Non-pigmented ciliary epithelial cell (primary cell): Measurements from ENCODE around the gene SOAT2.

Experiments used
- DNase-seq: peaks from one replicate; pipeline ENCODE4 v3.0.0-alpha.2; 2010; ENCODE audit warnings: low read depth

Gene SOAT2

DNA sequence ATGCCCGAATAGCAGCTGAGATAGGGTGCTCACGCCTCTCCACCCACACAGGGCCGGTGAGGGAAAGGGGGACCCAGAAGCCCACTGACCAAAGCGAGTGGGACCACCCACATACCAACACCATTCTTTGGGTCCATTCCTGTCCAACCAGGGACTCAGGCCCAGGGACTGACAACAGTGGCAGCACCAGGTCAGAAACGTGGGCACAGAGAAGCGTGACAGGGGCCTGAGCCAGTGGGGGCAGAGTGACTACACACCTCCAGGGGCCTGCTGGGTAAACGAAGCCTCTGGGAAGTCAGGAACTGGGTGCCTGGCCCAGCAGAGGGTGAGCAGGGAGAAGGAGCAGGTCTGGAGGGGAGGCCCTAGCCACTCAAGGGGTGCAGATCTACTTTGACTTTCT, 37.8 kb upstream of the SOAT2 start:
- DNase-seq, result no peak

DNA sequence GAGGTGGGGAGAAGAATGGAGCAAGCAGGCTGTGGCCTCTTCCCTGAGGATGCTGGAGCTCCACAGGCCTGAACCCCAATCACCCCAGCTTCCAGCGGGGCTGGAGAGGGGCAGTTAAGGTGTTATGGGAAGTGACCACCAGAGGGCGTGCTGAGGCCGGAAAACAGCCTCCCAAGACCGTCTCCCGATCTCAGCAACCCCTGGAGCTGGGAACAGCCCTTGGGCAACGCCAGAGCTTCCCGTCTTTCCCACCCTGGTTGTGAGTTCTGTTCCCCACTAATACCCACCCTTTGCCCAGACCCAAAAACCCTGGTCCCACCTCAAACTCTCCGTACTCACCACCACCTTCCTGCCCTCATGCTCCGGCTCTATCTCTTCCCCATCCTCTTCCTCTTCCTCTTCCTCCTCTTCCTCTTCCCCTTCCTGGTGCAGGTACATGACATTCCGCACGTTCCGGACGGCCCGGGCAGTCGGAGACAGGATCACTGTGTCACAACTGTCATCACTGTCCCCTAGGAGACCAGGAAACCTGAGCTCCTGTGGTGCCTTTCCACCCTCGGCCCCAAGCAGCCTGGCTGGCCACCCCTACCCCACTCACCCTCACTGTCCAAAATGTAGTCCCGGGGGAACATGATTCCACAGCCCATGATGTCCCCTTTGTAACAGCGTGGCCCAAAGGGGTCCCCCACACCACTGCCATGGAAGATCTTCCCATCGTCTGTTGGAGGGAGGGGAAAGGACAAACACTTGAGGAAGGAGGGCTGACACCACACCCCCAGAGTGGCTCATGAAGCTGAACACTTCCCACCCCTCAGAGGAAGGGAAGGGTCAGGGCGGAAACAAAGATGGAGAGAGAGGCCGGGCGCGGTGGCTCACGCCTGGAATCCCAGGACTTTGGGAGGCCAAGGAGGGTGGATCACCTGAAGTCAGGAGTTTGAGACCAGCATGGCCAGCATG, 37.0 kb upstream of the SOAT2 start:
- DNase-seq, result no peak

DNA sequence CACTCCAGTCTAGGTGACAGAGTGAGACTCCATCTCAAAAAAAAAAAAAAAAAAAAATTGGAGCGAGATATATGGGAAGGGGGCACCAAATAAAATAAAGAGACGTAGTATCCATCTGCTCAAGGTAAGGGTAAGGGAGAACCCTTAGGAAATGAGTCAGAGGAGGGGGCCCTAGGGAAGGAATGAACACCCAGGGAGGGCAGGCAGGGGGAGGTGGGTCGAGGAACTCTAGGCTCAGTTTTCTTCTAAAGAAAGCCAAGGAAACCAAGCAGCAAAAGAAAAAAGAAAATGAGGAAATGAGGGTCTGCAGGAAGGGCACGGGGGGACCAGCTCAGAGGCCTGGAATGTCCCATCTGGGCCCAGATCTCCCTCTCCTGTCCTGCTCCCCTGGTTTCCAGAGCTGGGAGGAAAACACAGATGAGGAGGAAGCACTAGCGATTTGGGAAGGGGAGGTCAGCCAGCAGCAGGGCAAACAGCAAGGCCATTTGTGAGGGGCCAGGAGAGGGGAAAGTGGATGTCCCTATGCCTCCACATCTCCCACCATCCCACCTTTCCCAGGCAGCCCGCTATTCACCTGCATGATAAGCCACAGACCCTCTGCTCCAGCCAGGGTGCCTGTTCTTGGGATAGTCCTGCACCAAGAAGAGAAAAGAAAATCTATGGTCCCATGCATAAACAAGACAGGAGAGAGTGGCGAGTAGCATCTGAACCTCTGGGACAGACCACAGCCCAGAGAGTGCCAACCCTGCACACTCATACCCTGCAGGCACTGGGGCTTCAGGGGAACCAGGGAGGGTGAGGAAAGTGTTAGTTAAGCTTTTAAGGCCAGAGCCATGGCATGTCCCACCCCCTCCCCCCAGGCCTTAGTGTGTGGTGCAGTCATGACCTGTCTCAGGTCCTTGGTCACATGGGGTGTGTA, 36.0 kb upstream of the SOAT2 start:
- no peak for DNase-seq

DNA sequence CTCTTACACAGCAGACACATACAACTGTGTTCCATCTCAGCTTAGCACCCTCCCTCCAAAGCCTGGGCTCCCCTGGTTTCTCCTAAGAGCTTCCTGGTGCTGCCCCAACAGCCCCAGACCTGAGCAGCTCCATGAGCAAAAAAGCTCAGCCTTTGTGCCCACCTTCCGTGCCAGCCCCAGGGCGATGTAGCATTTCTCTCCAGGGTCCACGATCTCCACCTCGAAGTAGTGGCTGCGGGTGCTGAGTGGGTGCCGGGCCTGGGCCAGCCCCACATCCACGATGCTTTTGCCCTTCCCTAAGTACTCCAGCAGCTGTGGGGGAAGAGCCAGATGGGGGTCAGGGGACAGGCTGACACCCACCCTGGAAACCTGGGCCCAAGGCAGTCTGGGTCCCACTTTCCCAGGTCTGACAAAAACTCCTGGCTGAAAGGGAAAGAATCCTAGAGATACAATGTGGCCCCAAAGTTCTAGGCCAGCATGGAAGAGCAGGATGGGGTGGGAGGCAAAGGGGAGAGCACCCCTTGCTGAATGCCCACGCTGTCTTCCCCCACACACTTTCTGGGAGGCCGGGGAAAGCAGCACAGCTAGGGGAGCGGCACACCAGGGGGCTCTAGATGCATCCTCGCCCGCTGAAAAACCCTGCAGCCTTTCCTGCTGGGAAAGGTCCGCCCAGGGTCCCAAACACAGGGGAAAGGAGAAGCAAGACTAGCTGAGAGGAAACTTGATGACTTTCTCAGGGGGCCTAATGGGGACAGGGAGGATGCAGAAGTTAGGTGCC, 35.1 kb upstream of the SOAT2 start:
- no peak for DNase-seq

DNA sequence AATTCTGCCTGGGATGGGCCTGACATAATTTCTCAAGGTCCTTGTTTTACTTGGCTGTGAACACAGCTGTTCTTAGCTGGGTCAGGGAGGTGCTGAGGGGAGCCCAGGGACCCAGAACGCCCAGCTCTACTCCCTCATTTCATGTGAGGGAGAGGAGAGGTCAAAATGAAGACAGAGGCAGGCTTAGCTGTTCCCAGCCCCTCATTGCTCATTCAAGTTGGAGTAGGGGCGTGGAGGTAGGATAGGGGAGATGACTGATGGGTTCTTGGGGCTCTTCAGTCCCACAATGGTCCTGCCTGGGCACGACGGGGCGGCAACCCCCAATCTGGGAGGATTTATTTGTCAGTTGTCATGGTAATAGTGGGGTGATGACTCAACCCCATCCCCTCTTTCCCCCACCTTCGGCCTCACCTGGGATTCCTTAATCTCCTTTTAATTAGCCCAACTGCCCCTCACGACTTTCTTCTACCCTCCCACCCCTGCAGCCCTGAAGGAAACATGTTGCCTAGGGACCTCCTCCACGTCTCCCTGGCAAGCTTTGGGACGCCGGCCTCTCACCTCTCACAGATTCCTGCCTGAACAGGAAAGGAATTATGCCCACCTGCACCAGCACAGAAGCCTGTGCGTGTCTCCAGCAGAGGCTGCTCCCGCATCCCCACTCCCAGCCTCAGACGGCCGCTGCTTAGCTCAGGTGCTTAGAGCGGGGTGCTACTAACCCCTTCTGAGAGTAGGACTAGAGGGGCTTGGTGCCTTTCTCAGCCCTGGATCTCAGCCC, 34.3 kb upstream of the SOAT2 start:
- DNase-seq, result no peak

DNA sequence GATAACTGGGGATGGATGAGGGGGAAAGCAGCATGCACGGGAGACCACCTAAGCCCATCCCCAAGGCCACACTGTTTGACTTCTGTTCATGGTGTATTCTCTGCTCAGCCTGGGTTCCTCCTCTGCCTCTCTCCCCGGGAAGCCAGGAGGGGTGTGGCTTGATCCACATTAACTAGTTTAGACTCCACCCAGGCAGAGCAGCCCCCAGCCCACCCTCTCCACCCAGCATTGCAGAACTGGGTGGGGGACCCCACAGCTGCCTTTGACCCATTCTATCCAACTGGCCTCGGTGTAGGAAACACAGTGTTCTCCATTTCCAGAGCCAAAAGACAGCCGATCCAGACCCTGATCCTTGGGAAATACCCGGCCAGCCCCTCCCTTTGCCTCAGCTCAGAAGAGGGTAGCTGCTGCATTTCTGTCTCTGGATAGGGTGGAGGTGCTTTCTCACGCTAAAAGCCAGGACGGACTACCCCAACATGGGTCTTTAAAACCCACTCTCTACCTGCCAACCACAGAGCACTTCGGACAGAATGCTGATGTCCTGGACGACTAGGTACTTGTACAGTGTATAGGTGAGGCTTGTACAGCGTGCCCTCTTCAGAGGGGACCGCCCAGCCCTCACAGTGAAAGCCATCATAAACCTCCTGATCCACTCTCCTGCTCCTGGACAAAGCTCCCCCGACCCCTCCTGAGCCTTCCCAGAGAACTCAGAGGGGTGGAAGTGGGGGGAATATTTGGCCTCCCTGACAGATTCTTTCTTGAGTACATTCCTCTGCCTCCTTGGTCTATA, 33.5 kb upstream of the SOAT2 start:
- DNase-seq, result no peak

DNA sequence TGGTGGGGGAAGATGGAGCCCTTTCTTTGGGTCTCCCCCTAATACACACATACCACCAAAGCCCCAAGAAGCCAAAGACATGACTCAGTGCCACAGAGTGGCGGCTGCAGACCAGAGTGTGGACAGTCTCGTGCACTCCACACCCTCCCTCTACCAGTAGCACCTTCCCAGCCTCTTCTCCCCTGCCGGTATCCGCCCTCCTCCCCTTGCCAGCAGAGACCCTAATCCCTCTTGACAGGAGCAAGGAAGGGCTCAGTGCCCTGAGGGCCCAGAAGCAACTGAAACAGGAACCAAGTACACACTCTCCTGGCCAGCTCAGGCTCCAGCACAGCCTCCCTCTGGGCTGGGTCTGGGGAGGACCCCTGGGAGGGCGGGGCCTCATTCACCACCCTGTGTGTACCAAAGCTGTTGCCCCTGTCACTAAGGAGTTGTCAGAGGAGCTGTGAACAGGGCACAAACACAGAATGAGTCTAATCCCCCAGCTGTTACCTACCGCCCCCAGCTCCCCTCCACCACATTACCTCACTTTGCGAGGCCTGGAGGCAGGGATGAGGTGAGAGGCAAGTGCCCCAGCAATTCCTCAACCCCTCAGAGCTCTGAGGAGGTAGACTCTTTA, 32.3 kb upstream of the SOAT2 start:
- no peak for DNase-seq

DNA sequence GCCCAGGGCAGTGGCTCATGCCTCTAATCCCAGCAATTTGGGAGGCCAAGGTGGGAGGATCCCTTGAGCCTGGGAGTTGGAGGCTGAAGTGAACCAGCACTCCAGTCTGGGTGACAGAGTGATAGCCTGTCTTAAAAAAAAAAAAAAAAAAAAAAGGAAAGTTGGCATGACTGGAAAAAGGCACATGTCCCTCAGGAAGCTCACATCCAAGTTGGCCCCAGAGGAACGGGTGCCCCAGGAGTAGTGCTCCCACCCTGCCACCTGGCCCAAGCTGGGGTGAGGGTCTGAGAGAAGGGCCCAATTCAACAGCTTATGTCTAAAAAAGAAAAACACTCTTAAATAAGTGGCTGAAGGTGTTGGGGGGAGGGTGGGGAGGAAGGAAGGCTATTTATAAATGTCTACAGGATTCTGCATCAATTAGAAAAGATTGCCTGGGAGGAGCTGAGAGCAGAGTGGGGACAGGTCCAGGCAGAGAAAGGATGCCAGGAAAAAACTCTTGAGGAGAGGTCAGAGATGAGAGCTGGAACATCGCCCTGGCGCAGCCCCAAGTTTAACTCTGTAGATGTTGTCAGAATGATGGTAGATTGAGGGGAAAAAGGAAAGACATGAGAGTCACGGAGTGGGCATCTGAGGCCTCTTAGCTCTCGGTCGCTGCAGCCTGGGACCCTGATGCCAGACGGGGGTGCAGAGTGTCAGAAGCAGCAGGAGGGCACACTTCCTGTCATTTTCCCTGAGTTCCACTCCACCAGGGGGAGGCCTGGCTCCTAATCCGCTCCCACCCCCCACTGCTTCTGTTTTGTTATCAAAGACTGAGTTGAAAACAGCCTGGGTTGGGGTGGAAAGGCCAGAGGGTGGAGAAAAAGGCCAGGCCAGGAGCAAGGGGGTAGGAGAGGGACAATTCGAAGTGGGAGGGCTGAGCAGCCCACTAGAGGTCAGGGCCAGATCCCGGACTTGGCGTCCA, 31.4 kb upstream of the SOAT2 start:
- no peak for DNase-seq

DNA sequence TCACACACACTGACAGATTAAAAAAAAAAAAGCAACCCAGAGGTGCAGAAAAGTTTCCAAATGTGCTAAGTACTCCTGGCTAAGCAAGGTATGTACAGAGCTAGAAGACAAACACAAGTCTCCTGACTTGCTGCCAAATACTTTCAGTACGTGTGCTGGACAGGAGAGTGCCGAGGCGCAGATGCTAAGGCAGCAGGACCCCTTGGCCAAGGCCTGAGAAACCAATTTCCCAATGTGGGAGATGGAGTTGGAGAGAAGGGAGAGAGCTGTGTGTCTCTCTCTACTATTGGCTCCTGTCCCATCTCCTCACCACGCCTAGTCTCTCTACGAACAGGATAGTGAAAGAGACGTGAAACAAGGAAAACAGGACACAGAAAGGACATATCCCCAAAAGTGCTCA, 29.4 kb upstream of the SOAT2 start:
- no peak for DNase-seq

DNA sequence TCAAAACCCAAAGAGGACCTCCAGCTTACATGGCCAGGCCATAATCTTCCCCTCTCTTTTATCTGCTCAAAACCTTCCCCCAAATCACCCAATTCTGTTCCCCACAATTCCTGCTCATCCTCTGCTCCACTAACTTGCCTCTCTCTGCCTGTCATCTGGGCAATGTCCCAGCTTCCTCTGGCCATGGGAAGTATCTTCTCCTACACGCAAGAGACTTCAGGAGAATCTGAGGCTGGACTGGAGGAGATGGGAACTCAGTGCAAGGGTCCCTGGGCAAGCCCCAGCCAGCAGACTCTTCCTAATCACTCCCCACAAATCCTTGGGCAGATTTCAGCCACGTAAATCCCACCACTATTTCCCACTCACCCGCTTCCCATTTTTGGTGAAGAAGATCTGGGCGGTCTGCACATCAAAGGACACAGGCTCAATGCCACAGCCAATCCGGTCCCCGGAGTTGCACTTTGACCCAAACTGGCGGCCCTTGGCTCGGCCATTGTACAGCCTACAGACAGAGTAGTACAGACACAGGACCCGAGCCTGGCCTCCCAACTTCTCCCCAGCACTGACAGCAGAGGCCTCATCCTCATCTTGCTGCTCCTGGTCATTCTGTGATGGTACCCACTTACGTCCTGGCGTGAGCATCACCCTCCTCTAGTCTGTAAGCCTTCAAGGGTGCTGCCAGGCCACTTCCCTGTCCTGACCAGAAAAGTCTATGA, 28.8 kb upstream of the SOAT2 start:
- no peak for DNase-seq

DNA sequence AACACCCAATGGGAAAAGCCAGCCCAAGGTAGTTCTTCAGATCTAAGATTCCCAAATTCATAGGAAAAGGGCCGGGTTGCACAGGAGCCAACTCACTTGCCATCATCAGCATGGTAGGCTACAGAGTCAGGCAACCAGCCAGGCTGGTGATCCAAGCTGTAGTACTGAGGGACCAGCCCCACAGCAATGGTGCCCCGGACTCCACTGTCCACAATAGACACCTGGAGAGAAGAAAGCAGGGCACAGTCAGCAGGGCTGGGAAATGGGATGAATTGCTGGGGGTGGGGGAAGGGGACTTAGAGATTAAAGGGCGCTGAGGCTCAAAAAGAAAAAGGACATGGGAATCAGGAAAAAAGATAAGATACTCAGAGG, 28.3 kb upstream of the SOAT2 start:
- DNase-seq, result no peak

DNA sequence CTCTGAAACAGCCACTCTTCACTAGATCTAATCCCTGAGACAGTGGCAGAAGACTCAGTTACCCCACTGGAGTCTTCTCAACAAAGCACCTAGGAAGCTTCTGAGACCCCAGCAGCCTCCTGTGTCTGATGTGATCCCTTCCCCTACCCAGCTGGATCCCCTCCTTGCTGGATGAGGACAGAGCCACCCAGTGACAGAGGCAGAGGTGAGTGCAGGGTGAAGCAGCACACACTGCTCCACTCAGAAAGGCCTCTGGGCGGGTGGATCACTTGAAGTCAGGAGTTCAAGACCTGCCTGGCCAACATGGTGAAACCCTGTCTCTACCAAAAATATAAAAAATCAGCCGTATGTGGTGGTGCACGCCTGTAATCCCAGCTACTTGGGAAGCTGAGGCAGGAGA, 26.8 kb upstream of the SOAT2 start:
- DNase-seq, result no peak

DNA sequence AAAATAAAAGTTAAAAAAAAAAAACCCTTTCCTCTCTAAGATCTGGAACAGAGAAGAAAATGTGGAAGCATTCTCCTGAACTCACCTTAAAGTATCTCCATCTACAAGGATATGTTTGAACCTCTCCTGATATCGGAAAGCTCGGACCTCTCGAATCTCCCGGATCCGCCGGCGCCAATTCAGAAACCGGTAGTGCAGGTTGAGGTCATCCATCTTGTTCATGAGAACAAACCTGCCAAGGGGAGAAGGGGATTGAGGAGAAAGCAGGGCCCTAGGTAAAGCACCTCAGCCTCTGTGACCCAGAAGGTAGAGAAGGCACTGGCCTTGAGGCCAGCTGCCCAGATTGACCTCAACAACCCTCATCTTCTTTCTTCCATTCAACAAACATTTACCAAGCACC, 26.3 kb upstream of the SOAT2 start:
- DNase-seq, result no peak

DNA sequence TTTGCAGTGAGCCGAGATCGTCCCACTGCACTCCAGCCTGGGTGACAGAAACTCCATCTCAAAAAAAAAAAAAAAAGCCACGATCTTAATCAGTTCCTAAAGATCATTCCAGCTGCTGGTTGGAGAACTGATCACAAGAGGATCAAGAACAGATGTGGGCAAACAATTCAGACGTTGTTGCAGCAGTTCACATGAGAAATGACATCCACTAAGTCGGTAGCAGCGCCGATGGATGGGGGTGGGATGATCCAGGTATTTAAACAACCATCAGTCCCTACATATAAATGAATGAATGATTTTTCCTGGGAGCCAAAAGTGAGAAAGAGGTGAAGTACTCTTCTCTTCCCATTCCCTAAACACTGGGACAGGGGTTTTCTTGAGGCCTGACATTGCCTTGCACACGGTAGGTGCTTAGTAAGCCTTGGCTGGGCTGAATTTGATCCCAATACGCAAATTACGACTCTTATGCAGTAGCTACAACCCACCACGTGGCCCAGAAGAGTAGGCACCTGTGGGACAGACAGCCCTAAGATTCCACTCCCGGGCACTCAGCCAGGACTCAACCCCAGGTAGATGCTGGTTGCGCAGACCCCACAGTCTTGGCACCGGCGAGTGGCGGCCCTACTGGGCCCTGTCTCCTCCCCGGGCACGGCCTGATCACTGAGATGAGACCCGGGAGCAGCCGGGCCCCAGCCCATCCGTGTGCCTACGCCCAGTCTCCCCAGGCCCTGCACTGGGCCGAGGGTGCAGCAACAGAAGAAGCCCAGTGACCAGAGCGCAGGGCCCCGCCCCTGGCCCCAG, 24.7 kb upstream of the SOAT2 start:
- DNase-seq, result no peak

DNA sequence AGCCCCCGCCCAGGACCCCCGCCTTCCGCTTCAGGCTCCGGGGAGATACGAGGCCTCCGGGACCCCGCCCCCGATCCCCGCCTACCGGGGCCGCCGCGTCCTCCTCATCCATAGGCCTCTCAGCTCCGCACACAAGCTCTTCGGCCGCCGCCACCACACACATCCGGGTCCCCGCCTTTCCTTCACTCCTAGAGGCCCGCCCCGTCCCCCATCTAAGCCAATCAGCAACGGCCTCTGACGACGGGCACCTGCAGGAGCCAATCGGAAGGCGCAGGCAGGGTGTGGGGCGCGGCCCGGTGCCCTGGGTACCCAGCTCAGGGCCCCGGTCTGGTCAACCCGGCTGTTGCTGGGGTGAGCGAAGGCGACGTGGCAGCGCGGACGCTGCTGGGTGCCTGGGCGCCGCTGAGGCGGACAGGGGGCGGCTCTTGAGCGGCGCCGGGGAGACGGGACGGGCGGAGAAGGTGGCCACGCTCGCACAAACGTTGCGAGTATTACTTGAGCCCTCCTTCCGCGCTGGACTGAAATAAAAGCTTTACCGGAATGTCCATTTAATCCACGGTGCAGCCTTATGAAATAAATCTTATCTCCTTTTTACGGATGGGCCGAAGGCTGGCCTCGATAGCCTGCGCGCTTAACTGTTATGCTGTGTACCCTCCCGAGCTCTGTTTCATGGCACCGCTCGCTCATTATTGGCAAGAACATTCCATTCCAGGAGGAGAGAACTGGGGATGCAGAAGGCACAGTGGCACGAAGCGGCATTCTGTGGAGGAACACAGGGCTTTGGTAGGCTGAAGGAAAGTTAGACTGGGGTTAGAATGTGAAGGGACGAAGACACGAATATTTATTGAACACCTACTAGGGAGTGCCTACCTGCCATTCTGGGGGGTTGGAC, 23.8 kb upstream of the SOAT2 start, which contains the start of gene SPRYD3:
SPRYD3 (minus strand) TSS at position 165 of the 892 bp plus-strand sequence; CDS start at position 108, 57 bp downstream.
- DNase-seq, result peak; percentile 76

DNA sequence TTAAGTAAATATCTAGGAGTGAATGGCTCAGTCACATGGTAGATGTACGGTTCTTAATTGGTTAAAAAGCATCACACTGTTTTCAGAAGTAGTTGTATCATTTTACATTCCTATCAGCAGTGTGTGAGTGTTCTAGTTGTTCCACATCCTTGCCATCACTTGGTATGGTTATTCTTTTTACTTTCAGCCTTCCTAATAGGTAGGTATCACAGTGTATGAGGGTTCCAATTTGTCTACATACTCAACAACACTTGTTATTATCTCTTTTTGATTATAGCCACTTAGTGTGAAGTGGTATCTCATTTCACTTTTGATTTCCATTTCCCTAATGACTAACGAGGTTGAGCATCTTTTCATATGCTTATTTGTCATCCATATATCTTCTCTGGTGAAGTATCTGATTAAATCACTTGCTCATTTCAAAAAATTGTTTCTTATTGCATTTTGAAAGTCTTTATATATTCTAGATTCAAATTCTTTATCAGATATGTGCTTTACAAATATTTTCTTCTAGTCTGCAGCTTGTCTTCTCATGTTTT, 20.6 kb upstream of the SOAT2 start:
- DNase-seq, result no peak
